Lower lobe of right lung (tissue), 2 donors: Measurements from ENCODE around the gene LOXL4. TPM values are rescaled to one million over a fixed set of nuclear protein-coding genes. Genes with fewer than 3 reads are reported as not detected.

Experiments used
- ATAC-seq, 2 donors: fragments of 200-7000 bp; cut with Tn5 transposase; one replicate each; pipeline ENCODE4 v1.9.1; 2020 to 2022; ENCODE audit warnings: mild to moderate bottlenecking in 2 of 2, moderate library complexity in 2 of 2
- DNase-seq: peaks from one replicate; pipeline ENCODE4 v3.0.0-alpha.2; 2020
- H3K27ac ChIP-seq: fragments of 200-600 bp; one replicate; pipeline ENCODE4 v1.8.0; 2022
- H3K27me3 ChIP-seq: fragments of 200-600 bp; one replicate; pipeline ENCODE4 v1.8.0; 2022; ENCODE audit warnings: low read depth
- H3K36me3 ChIP-seq: fragments of 200-600 bp; one replicate; pipeline ENCODE4 v1.8.0; 2022; ENCODE audit warnings: mild to moderate bottlenecking
- H3K4me1 ChIP-seq: fragments of 200-600 bp; one replicate; pipeline ENCODE4 v1.8.0; 2022
- H3K4me3 ChIP-seq: fragments of 200-600 bp; one replicate; pipeline ENCODE4 v1.8.0; 2022; ENCODE audit warnings: mild to moderate bottlenecking
- H3K9me3 ChIP-seq: fragments of 200-600 bp; one replicate; pipeline ENCODE4 v1.8.0; 2022
- CTCF ChIP-seq: fragments of 200-600 bp; IDR thresholded peaks from one replicate; pipeline ENCODE4 v1.8.0; 2022; ENCODE audit warnings: antibody characterized with exemption, mild to moderate bottlenecking
- intact Hi-C: fragments of 100-400 bp; cut with DNase I; formaldehyde crosslinking; loops from one replicate; pipeline ENCODE4 v1.11.0; 2022
- long read RNA-seq: library from polyadenylated mRNA; unstranded; transcript quantifications from one replicate; pipeline ENCODE4 v2.0.0, GENCODE V29; 2021
- total RNA-seq: library from RNA; stranded (reverse); fragmentation: NEBNext Ultra II Directional; extraction: Animal tissue kit (Norgen Biotek cat#: 25700); gene quantifications from one replicate; pipeline ENCODE4 v1.2.1, GENCODE V29; 2021
- donor health status: DM: no; HTN: yes; CAD: no; lungs with severe emphysema.

LOXL4 gene
- total RNA-seq, result 4.5 TPM
- long read RNA-seq, transcript LOXL4-201 (15 exons, 3,653 nt), result major isoform, 7 of 14 reads
- long read RNA-seq, partial matches to known transcripts, result 3 of 14 reads
- long read RNA-seq, other reads (novel, unspliced or antisense), result 4 of 14 reads

GRCh38 chr10:98267894-98268693, at the start of gene LOXL4:
Gene LOXL4 (minus strand): TSS chr10:98268194. CDS start chr10:98263019, 5,175 bp downstream.
- no peaks in the 10 kb centered on the region for H3K27me3 ChIP-seq
- H3K4me1 ChIP-seq, result peaks cover 22% of the 10 kb centered on the region
- ATAC-seq (peak; percentile 46 to 50), DNase-seq (no peak)
- peak within 1 kb of the TSS; percentile 60 for H3K4me3 ChIP-seq
- no peak for TF ChIP-seq CTCF
- H3K36me3 ChIP-seq, result no peaks in the 10 kb centered on the region
- H3K9me3 ChIP-seq, result no peaks in the 10 kb centered on the region
- intact Hi-C loops, result no loop called here
- H3K27ac ChIP-seq, result peak within 1 kb of the TSS; percentile 79

- no peak for TF ChIP-seq CTCF
- no peaks in the 10 kb centered on the region for H3K27me3 ChIP-seq
- no peaks in the 10 kb centered on the region for H3K36me3 ChIP-seq
- no peak overlapping the region for H3K27ac ChIP-seq
- peaks cover 19% of the 10 kb centered on the region for H3K4me1 ChIP-seq
- no peaks in the 10 kb centered on the region for H3K9me3 ChIP-seq
- H3K4me3 ChIP-seq, result no peak overlapping the region
- ATAC-seq, result no peak
- DNase-seq, result no peak
- intact Hi-C loops, result no loop called here
Measured at GRCh38 chr10:98316661-98317060, 48.7 kb upstream of the LOXL4 start.

- TF ChIP-seq CTCF, result no peak
- Histone ChIP-seq H3K36me3 (no peaks in the 10 kb centered on the region), H3K4me1 (peaks cover 19% of the 10 kb centered on the region), H3K27ac (no peak overlapping the region), H3K4me3 (no peak overlapping the region), H3K27me3 (no peaks in the 10 kb centered on the region), H3K9me3 (no peaks in the 10 kb centered on the region)
- intact Hi-C loops, result no loop called here
- DNase-seq (no peak), ATAC-seq (no peak)
Measured at GRCh38 chr10:98316170-98316569, 48.2 kb upstream of the LOXL4 start.

- no peak overlapping the region for H3K27ac ChIP-seq
- H3K27me3 ChIP-seq, result no peaks in the 10 kb centered on the region
- no peak overlapping the region for H3K4me3 ChIP-seq
- ATAC-seq (peak; percentile 70 to 83), DNase-seq (no peak)
- intact Hi-C loops, result no loop called here
- TF ChIP-seq CTCF, result no peak
- no peaks in the 10 kb centered on the region for H3K36me3 ChIP-seq
- peaks cover 20% of the 10 kb centered on the region for H3K4me1 ChIP-seq
- no peaks in the 10 kb centered on the region for H3K9me3 ChIP-seq
Measured at GRCh38 chr10:98314532-98315284, 46.7 kb upstream of the LOXL4 start.

- Histone ChIP-seq H3K4me3 (no peak overlapping the region), H3K27me3 (no peaks in the 10 kb centered on the region), H3K27ac (no peak overlapping the region), H3K36me3 (no peaks in the 10 kb centered on the region), H3K4me1 (peaks cover 31% of the 10 kb centered on the region), H3K9me3 (no peaks in the 10 kb centered on the region)
- no peak for TF ChIP-seq CTCF
- DNase-seq (no peak), ATAC-seq (no peak)
- intact Hi-C loops, result no loop called here
Measured at GRCh38 chr10:98313598-98313997, 45.6 kb upstream of the LOXL4 start.
